Endothelial cell of umbilical vein (primary cell): ENCODE results near the gene ACTG1. TPM values are rescaled to one million over a fixed set of nuclear protein-coding genes. Genes with fewer than 3 reads are reported as not detected.

Experiments used
- BruUV-seq: library from RNA; stranded (reverse); fragments of 400-500 nt; replicated peaks from 2 replicates; lab custom pipeline; 2021; lab: Mats Ljungman, UMichigan
- CTCF ChIA-PET: fragments of 300-600, 350-600 bp; sonication (Branson Sonifier 250); formaldehyde crosslinking; loops from one replicate; lab custom pipeline; 2021; ENCODE audit warnings: antibody characterized with exemption, inconsistent platforms; lab: Charles Lee
- POLR2A ChIA-PET: fragments of 300-600, 350-600 bp; sonication (Branson Sonifier 250); formaldehyde crosslinking; loops from one replicate; lab custom pipeline; 2021; ENCODE audit warnings: antibody characterized with exemption, inconsistent platforms; lab: Charles Lee
- DNase-seq: peaks from one replicate; pipeline ENCODE4 v3.0.0-alpha.2; 2011; ENCODE audit warnings: low read depth, low spot score
- FAIRE-seq: peaks from 2 replicates; lab custom pipeline; 2011; peaks lifted over from hg19 to GRCh38; lab: Jason Lieb, UNC
- H2AFZ ChIP-seq: 2 replicates; pipeline ENCODE4 v1.6.0; 2012; ENCODE audit warnings: low read depth, low read length, control low read depth, inconsistent platforms
- H3K27ac ChIP-seq: 2 replicates; pipeline ENCODE4 v1.5.1; 2011; ENCODE audit warnings: low read depth, mild to moderate bottlenecking, control low read depth, low read length, moderate library complexity; ENCODE audit not compliant: insufficient read depth
- H3K27me3 ChIP-seq, 2 experiments: 2 replicates each; pipeline versions ENCODE4 v1.6.0 to v1.6.1; 2011; ENCODE audit warnings: low read length in 2 of 2, mixed read lengths in 1 of 2; ENCODE audit not compliant: control insufficient read depth in 2 of 2, insufficient read depth in 2 of 2
- H3K36me3 ChIP-seq, 2 experiments: 2 replicates in 1 of 2; 3 replicates in 1 of 2; pipeline ENCODE4 v1.5.1; 2011; ENCODE audit warnings: low read length in 2 of 2, mild to moderate bottlenecking in 1 of 2, moderate library complexity in 1 of 2; ENCODE audit not compliant: control insufficient read depth in 2 of 2, insufficient read depth in 2 of 2; ENCODE audit errors: extremely low read depth in 1 of 2
- H3K4me1 ChIP-seq: 3 replicates; pipeline ENCODE4 v1.5.1; 2011; ENCODE audit warnings: mild to moderate bottlenecking, low read length; ENCODE audit not compliant: control insufficient read depth, insufficient read depth; ENCODE audit errors: extremely low read depth
- H3K4me2 ChIP-seq: 2 replicates; pipeline ENCODE4 v1.6.1; 2011; ENCODE audit warnings: low read length, control low read depth, mixed read lengths; ENCODE audit not compliant: insufficient read depth
- H3K4me3 ChIP-seq, 3 experiments: fragments of 200-600 bp in 1 of 3; sonication (generic), shearing (Covaris generic) in 1 of 3; replicated peaks in 1 of 3; 2 replicates each; pipeline ENCODE4 v1.5.1; 2011 to 2016; ENCODE audit warnings: control low read depth in 3 of 3, low read length in 3 of 3, mild to moderate bottlenecking in 2 of 3, inconsistent platforms in 1 of 3, low read depth in 1 of 3, moderate library complexity in 1 of 3; ENCODE audit not compliant: insufficient read depth in 1 of 3
- H3K79me2 ChIP-seq: 2 replicates; pipeline ENCODE4 v1.6.0; 2012; ENCODE audit warnings: low read length, inconsistent platforms; ENCODE audit not compliant: control insufficient read depth, insufficient read depth
- H3K9ac ChIP-seq: replicated peaks from 2 replicates; pipeline ENCODE3; 2011; ENCODE audit warnings: low read length, control low read depth; ENCODE audit not compliant: insufficient read depth; ENCODE audit errors: extremely low read depth
- H3K9me1 ChIP-seq: replicated peaks from 3 replicates; pipeline ENCODE4 v1.6.0; 2011; ENCODE audit warnings: mild to moderate bottlenecking, low read length; ENCODE audit not compliant: control insufficient read depth, insufficient read depth; ENCODE audit errors: extremely low read depth
- H3K9me3 ChIP-seq: replicated peaks from 2 replicates; pipeline ENCODE4 v1.5.1; 2012; ENCODE audit warnings: low read length, inconsistent platforms; ENCODE audit not compliant: control insufficient read depth, insufficient read depth
- H4K20me1 ChIP-seq: replicated peaks from 2 replicates; pipeline ENCODE3; 2011; ENCODE audit warnings: mild to moderate bottlenecking, low read length; ENCODE audit not compliant: control insufficient read depth, insufficient read depth; ENCODE audit errors: extremely low read depth
- CTCF ChIP-seq, 2 donors: IDR thresholded peaks; 1 replicate in 1 of 2; 2 replicates in 1 of 2; pipeline ENCODE4 v1.5.1; 2011; ENCODE audit warnings: low read length in 2 of 2, mild to moderate bottlenecking in 2 of 2, moderate library complexity in 2 of 2, control low read depth in 1 of 2, inconsistent platforms in 1 of 2, low read depth in 1 of 2; ENCODE audit not compliant: insufficient read depth in 1 of 2; ENCODE audit errors: extremely low read depth in 1 of 2
- EZH2 ChIP-seq: IDR thresholded peaks from 2 replicates; pipeline ENCODE4 v1.6.1; 2012; ENCODE audit warnings: borderline replicate concordance, low read depth, mild to moderate bottlenecking, moderate library complexity, low read length, inconsistent platforms; ENCODE audit not compliant: severe bottlenecking
- FOS ChIP-seq: IDR thresholded peaks from 2 replicates; pipeline ENCODE4 v1.6.1; 2011; ENCODE audit warnings: mild to moderate bottlenecking, low read length, moderate library complexity, borderline replicate concordance; ENCODE audit not compliant: insufficient read depth
- GATA2 ChIP-seq: IDR thresholded peaks from 2 replicates; pipeline ENCODE4 v1.7.0; 2011; ENCODE audit warnings: low read depth, mild to moderate bottlenecking, moderate library complexity, mixed read lengths, low read length; ENCODE audit not compliant: insufficient read length, insufficient read depth
- MAX ChIP-seq: IDR thresholded peaks from 2 replicates; pipeline ENCODE4 v1.6.1; 2011; ENCODE audit not compliant: insufficient read depth, insufficient read length
- MYC ChIP-seq: IDR thresholded peaks from one replicate; pipeline ENCODE4 v1.6.1; 2011; ENCODE audit warnings: mild to moderate bottlenecking, low read depth, low read length
- POLR2A ChIP-seq: IDR thresholded peaks from 2 replicates; pipeline ENCODE4 v1.6.1; 2012; ENCODE audit warnings: low read depth, mild to moderate bottlenecking, control low read depth, low read length
- POLR2AphosphoS5 ChIP-seq: IDR thresholded peaks from 2 replicates; pipeline ENCODE4 v1.6.1; 2012; ENCODE audit warnings: low read depth, mild to moderate bottlenecking, control low read depth, low read length, moderate library complexity; ENCODE audit not compliant: insufficient read depth
- dilution Hi-C: fragments of 300-500 bp; cut with MboI; formaldehyde crosslinking; loops from one replicate; pipeline ENCODE4 v1.15.0; 2019; ENCODE audit warnings: low sequenced_read_pairs; ENCODE audit not compliant: extremely low pct_ligation_motif_present
- intact Hi-C: fragments of 100-400 bp; cut with micrococcal nuclease; formaldehyde crosslinking; loops from one replicate; pipeline ENCODE4 v1.10.0; 2022
- polyA plus RNA-seq, 4 experiments: library from polyadenylated mRNA; depleted of rRNA in 3 of 4; stranded (reverse) in 3 of 4; unstranded in 1 of 4; fragments of >200 nt; gene quantifications; 2 replicates each; pipeline versions ENCODE4 v1.2.1 to v1.2.3, GENCODE V29; 2011 to 2012; ENCODE audit warnings: missing spikeins in 1 of 4
- total RNA-seq: library from RNA; stranded (reverse); gene quantifications from 2 replicates; pipeline ENCODE4 v1.2.3, GENCODE V29; 2021

ACTG1 gene
- total and polyA plus RNA-seq, 2 donors (not counting 3 experiments of a cell fraction or from before 2014, with no cell fraction given): 6,127 to 10,663 TPM

GRCh38 chr17:81465910-81466309 is 46.7 kb downstream of the ACTG1 start:
- Histone ChIP-seq H3K27me3 (no peaks in the 10 kb centered on the region), H3K9me3 (no peaks in the 10 kb centered on the region), H3K36me3 (no peaks in the 10 kb centered on the region), H2AFZ (no peak overlapping the region), H3K27ac (no peak overlapping the region), H3K4me3 (no peak overlapping the region), H3K4me1 (no peaks in the 10 kb centered on the region), H4K20me1 (no peaks in the 10 kb centered on the region), H3K79me2 (no peaks in the 10 kb centered on the region), H3K9ac (no peak overlapping the region), H3K9me1 (no peaks in the 10 kb centered on the region), H3K4me2 (no peak overlapping the region)
- no TSS peak for BruUV-seq
- CTCF ChIA-PET: no interaction called here
- POLR2A ChIA-PET: no interaction called here
- dilution Hi-C loops (no loop called here), intact Hi-C loops (no loop called here)
- no peak for DNase-seq
- FAIRE-seq: no peak
- no peak for TF ChIP-seq CTCF (IDR thresholded peaks at IDR 0.05; ENCODE audit: extremely low read depth in 1 of 2, insufficient read depth in 1 of 2, low read depth in 1 of 2, low read length in 2 of 2)
- TF ChIP-seq MAX: no peak
- no peak for TF ChIP-seq GATA2

- Histone ChIP-seq H3K9me3 (no peaks in the 10 kb centered on the region), H3K4me1 (no peaks in the 10 kb centered on the region), H3K4me3 (no peak overlapping the region), H2AFZ (no peak overlapping the region), H3K9ac (no peak overlapping the region), H3K9me1 (no peaks in the 10 kb centered on the region), H4K20me1 (no peaks in the 10 kb centered on the region), H3K79me2 (no peaks in the 10 kb centered on the region), H3K27ac (no peak overlapping the region), H3K36me3 (no peaks in the 10 kb centered on the region), H3K4me2 (no peak overlapping the region), H3K27me3 (no peaks in the 10 kb centered on the region)
- dilution Hi-C loops (no loop called here), intact Hi-C loops (no loop called here)
- POLR2A ChIA-PET: no interaction called here
- TF ChIP-seq EZH2: no peak
- no peak for TF ChIP-seq MAX
- no peak for TF ChIP-seq FOS
- no peak for TF ChIP-seq CTCF (IDR thresholded peaks at IDR 0.05; ENCODE audit: extremely low read depth in 1 of 2, insufficient read depth in 1 of 2, low read depth in 1 of 2, low read length in 2 of 2)
- no peak for TF ChIP-seq MYC
- TF ChIP-seq POLR2AphosphoS5: no peak
- no peak for TF ChIP-seq POLR2A
- TF ChIP-seq GATA2: no peak
- FAIRE-seq (no peak), DNase-seq (no peak)
- CTCF ChIA-PET: no interaction called here
- no TSS peak for BruUV-seq
These were observed 48.0 kb downstream of the ACTG1 start for GRCh38 chr17:81464586-81464985.
